HepG2 (cell line): ENCODE results near the gene CELSR3. TPM values are rescaled to one million over a fixed set of nuclear protein-coding genes. Genes with fewer than 3 reads are reported as not detected.
A peak's percentile ranks its signal among the peaks of the same experiment; 100 is the strongest.

ENCODE experiments used
- ATAD3A ChIP-seq: sonication (generic); formaldehyde crosslinking; IDR thresholded peaks from 2 replicates; pipeline ENCODE4 v1.4.0; 2020; ENCODE audit warnings: missing genetic modification reagents
- FOSL2 ChIP-seq: sonication (generic); formaldehyde crosslinking; IDR thresholded peaks from 2 replicates; pipeline ENCODE4 v1.4.0; 2020; ENCODE audit warnings: missing genetic modification reagents
- GMEB1 ChIP-seq: sonication (generic); formaldehyde crosslinking; IDR thresholded peaks from 2 replicates; pipeline ENCODE4 v1.5.1; 2020; ENCODE audit warnings: missing genetic modification reagents, mild to moderate bottlenecking, borderline replicate concordance
- HNRNPL ChIP-seq: fragments of 200-400 bp; formaldehyde crosslinking; IDR thresholded peaks from 2 replicates; pipeline ENCODE4 v1.6.1; 2017; ENCODE audit warnings: mild to moderate bottlenecking, low read depth, low read length
- HNRNPUL1 ChIP-seq: fragments of 200-400 bp; formaldehyde crosslinking; IDR thresholded peaks from 2 replicates; pipeline ENCODE4 v1.6.1; 2017; ENCODE audit warnings: low read depth, mild to moderate bottlenecking, low read length, moderate library complexity
- HOXA9 ChIP-seq: sonication (generic); formaldehyde crosslinking; IDR thresholded peaks from 2 replicates; pipeline ENCODE4 v1.8.1; 2022; ENCODE audit warnings: missing genetic modification reagents, mild to moderate bottlenecking, moderate library complexity, borderline replicate concordance
- MAZ ChIP-seq, 2 experiments: sonication (generic) in 1 of 2; formaldehyde crosslinking in 1 of 2; IDR thresholded peaks; 2 replicates each; pipeline versions ENCODE4 v1.5.0 to v1.6.1; 2012 to 2020; ENCODE audit warnings: low read depth in 2 of 2, mild to moderate bottlenecking in 2 of 2, borderline replicate concordance in 1 of 2, improper control_type of control experiment in 1 of 2, low read length in 1 of 2, missing genetic modification reagents in 1 of 2, moderate library complexity in 1 of 2
- MLXIP ChIP-seq: sonication (generic); formaldehyde crosslinking; IDR thresholded peaks from 2 replicates; pipeline ENCODE4 v1.9.0; 2021; ENCODE audit warnings: missing genetic modification reagents, borderline replicate concordance
- MTA1 ChIP-seq: sonication (generic); formaldehyde crosslinking; IDR thresholded peaks from 2 replicates; pipeline ENCODE4 v1.4.0; 2020; ENCODE audit warnings: missing genetic modification reagents, mild to moderate bottlenecking, borderline replicate concordance
- NR1H2 ChIP-seq: sonication (generic); formaldehyde crosslinking; IDR thresholded peaks from 2 replicates; pipeline ENCODE4 v1.8.1; 2022; ENCODE audit warnings: low read depth, missing genetic modification reagents, borderline replicate concordance
- NR2F1 ChIP-seq, 2 experiments: fragments of 450-650 bp in 1 of 2; formaldehyde crosslinking in 1 of 2; IDR thresholded peaks; 2 replicates each; pipeline versions ENCODE4 v1.5.0 to v1.6.1; 2016 to 2020; ENCODE audit warnings: mild to moderate bottlenecking in 1 of 2, missing compliant biosample characterization in 1 of 2, missing genetic modification reagents in 1 of 2, moderate library complexity in 1 of 2
- SP140L ChIP-seq: sonication (generic); formaldehyde crosslinking; IDR thresholded peaks from 2 replicates; pipeline ENCODE4 v1.4.0; 2020; ENCODE audit warnings: missing genetic modification reagents, borderline replicate concordance
- TOE1 ChIP-seq: sonication (generic); formaldehyde crosslinking; IDR thresholded peaks from 2 replicates; pipeline ENCODE4 v1.4.0; 2020; ENCODE audit warnings: mild to moderate bottlenecking, missing genetic modification reagents
- ZBTB44 ChIP-seq: sonication (generic); formaldehyde crosslinking; IDR thresholded peaks from 2 replicates; pipeline ENCODE4 v1.4.0; 2020; ENCODE audit warnings: missing genetic modification reagents
- ZNF121 ChIP-seq: sonication (generic); formaldehyde crosslinking; IDR thresholded peaks from 2 replicates; pipeline ENCODE4 v1.5.0; 2020; ENCODE audit warnings: mild to moderate bottlenecking, missing genetic modification reagents
- ZNF343 ChIP-seq: sonication (generic); formaldehyde crosslinking; IDR thresholded peaks from 2 replicates; pipeline ENCODE4 v1.4.0; 2020; ENCODE audit warnings: mild to moderate bottlenecking, missing genetic modification reagents
- ZNF460 ChIP-seq: sonication (generic); formaldehyde crosslinking; IDR thresholded peaks from 2 replicates; pipeline ENCODE4 v1.5.1; 2020; ENCODE audit warnings: missing genetic modification reagents, mild to moderate bottlenecking, borderline replicate concordance
- ZNF530 ChIP-seq: sonication (generic); formaldehyde crosslinking; IDR thresholded peaks from 2 replicates; pipeline ENCODE4 v1.5.0; 2020; ENCODE audit warnings: low read depth, mild to moderate bottlenecking, missing genetic modification reagents
- ZNF543 ChIP-seq: sonication (generic); formaldehyde crosslinking; IDR thresholded peaks from 2 replicates; pipeline ENCODE4 v1.4.0; 2020; ENCODE audit warnings: mild to moderate bottlenecking, missing genetic modification reagents
- ZNF772 ChIP-seq: sonication (generic); formaldehyde crosslinking; IDR thresholded peaks from 2 replicates; pipeline ENCODE4 v1.5.0; 2020; ENCODE audit warnings: mild to moderate bottlenecking, missing genetic modification reagents
- ZNF816 ChIP-seq: sonication (generic); formaldehyde crosslinking; IDR thresholded peaks from 2 replicates; pipeline ENCODE4 v1.8.0; 2022; ENCODE audit warnings: missing genetic modification reagents, mild to moderate bottlenecking, borderline replicate concordance
- polyA plus RNA-seq, 8 experiments: library from polyadenylated mRNA; depleted of rRNA in 3 of 8; stranded (reverse) in 7 of 8; unstranded in 1 of 8; fragments of >200 nt; fragmentation: Illumina TruSeq in 4 of 8; extraction: Trizol in 4 of 8; gene quantifications; 2 replicates each; pipeline versions ENCODE4 v1.2.1 to v1.2.3, GENCODE V29; 2011 to 2016; ENCODE audit warnings: low read depth in 4 of 8, missing spikeins in 1 of 8, mixed read lengths in 1 of 8; ENCODE audit not compliant: insufficient read depth in 1 of 8
- total RNA-seq, 5 experiments: library from RNA; depleted of rRNA; stranded (reverse); fragments of >200 nt; fragmentation: Illumina TruSeq; extraction: Trizol; gene quantifications; 2 replicates each; pipeline ENCODE4 v1.2.3, GENCODE V29; 2016; ENCODE audit warnings: low read depth in 1 of 5

The CELSR3 gene
- total and polyA plus RNA-seq, 2 of the 13 experiments (the other 11 are each of a cell fraction or from before 2014, with no cell fraction given) = 5.4 to 6.7 TPM

DNA sequence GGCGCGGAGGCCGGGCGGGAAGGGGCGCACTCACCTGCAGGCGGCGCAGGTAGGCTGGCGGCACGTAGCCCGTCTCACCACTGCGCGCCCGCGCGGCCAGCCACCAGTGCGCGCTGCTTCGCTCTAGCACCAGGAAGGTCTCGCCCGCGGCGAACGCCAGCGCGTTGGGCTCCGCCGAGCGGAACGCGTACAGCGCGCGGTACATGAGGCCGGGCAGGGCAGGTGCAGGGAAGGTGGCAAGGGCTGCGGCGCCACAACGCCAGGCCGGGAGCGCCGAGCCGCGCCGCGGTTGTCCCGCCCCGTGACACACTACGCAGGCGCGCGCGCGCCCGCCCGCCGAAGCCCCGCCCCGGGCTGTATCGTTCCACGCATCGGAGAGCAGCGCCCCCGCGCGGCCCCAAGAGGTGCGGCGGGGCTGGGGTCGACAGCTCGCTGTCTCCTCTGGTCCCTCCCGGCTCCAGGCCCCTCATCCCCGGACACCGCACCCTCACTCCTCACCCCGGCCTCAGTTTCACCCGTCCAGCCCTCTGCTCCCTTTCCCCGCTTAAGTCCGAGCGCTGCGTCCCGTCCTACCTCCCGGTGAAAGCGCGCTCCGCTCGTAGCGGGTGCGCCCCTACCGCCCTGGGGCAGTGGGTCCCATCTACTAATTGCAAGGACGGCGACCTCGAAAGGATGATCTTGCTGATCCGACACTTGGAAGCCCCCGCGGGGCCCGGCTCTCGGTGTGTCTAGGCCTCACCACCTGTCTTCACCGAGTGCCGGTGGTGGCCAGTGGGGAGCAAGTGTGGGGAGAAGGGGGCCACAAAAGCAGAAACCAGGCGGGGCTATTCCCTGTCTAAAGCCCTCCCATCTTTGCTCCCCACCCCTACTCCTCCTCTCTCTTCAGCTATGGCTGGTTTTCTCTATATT, 23.2 kb upstream of the CELSR3 start, which contains the start of gene NCKIPSD (continued):
- TF ChIP-seq ZNF460 (CRISPR knock-in tag) (no peak), ZNF530 (CRISPR knock-in tag) (no peak), ZNF816 (CRISPR knock-in tag) (no peak), NR2F1 (CRISPR knock-in tag; IDR thresholded peaks at IDR 0.05) (no peak), HNRNPL (no peak), HNRNPUL1 (no peak), TOE1 (CRISPR knock-in tag) (peak; percentile 63; the same call in 1 of the 2 replicates), ZNF543 (CRISPR knock-in tag) (peak; percentile 69; the same call in 1 of the 2 replicates), ZNF343 (peak; percentile 94; the same call in 1 of the 2 replicates), FOSL2 (peak; percentile 24), ATAD3A (CRISPR knock-in tag) (no peak), SP140L (CRISPR knock-in tag) (no peak), MLXIP (no peak), ZBTB44 (no peak), HOXA9 (CRISPR knock-in tag) (no peak), NR1H2 (CRISPR knock-in tag) (peak; percentile 77; the same call in 1 of the 2 replicates), MTA1 (peak; percentile 50; the same call in 1 of the 2 replicates), ZNF121 (0 out of 2 replicates have a peak, but pooled peaks have one; percentile 65), ZNF772 (CRISPR knock-in tag) (peak; percentile 34; the same call in 1 of the 2 replicates), MAZ (IDR thresholded peaks at IDR 0.05; ENCODE audit: borderline replicate concordance, low read depth, low read length) (no peak), MAZ (CRISPR knock-in tag; IDR thresholded peaks at IDR 0.05; ENCODE audit: low read depth) (peak; percentile 72; the same call in 1 of the 2 replicates), GMEB1 (peak; percentile 82)
